ENCODE results near the gene TNF.
A peak's percentile ranks its signal among the peaks of the same experiment; 100 is the strongest.
"Not testable (repeated sequence)": the region's sequence is repeated elsewhere in the genome, so short reads cannot be mapped to it uniquely, and the experiment has no call there.

TNF gene

DNA sequence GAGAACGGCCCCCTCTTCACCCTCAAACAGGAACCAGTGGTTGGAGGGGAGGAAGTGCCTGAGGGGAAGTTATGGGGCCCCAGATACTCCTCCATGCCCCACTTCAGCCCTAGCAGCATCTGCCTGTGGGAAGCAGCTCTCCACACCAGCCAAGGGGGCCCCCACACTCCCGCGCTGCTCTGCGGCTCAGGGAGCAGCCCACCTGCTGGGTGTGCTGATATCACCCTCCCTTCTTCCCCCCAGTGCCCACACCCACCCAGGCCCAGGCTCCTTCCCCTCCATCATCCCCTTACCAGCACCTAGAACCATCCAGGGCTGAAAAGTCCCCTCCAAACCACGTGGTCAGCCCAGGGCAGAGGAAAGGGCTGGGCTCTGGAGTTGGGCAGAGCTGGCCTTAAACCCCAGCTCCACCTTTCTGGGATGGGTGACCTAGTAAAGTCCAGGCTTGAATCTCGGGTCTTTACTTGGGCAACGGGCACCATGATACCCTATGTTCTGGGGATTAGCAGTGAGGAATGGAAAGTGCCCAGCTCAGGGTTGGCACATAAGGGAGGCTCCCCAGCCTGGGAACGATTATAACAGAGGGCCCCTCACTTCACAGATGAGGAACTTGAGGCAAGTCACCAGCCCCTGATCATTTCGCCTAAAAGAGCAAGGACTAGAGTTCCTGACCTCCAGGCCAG is 11.4 kb downstream of the TNF start:
- FAIRE-seq: no peak
- no peak for DNase-seq (ENCODE audit: insufficient read length, low spot score)

DNA sequence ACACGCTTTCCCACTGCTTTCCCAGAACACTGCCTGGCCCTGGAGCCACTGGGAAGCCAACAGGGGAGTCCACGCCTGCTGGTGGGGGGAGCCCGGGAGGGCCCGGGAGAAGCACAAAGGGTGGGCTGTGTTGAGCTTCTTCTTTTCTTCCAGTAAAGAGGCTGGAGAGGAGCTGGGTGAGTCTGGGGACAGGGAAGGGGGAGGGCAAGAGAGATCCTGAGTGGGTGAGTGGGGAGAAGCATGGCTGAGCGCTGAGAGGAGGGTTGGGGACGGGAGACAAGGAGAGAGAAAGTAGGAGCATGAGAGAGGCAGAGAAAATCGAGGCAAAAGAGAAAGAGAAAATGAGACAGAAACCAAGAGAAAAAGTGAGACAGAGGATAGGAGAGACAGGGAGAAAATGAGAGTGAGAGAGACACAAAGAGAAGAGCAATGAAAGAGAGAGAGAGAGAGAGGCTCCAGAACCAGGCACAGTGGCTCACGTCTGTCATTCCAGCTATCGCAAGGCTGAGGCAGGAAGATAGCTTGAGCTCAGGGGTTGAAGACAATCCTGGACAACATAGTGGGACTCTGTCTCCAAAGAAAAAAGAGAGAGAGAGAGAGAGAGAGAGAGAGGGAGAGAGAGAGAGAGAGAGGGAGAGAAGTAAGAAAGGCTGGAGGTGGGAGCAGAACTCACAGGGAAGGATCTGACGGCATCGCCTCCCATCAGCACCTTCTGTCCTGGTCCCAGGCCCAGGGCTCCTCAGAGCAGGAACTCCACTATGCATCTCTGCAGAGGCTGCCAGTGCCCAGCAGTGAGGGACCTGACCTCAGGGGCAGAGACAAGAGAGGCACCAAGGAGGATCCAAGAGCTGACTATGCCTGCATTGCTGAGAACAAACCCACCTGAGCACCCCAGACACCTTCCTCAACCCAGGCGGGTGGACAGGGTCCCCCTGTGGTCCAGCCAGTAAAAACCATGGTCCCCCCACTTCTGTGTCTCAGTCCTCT is 12.7 kb downstream of the TNF start:
- no peak for DNase-seq (ENCODE audit: insufficient read length, low spot score)
- FAIRE-seq: peak; percentile 92

DNA sequence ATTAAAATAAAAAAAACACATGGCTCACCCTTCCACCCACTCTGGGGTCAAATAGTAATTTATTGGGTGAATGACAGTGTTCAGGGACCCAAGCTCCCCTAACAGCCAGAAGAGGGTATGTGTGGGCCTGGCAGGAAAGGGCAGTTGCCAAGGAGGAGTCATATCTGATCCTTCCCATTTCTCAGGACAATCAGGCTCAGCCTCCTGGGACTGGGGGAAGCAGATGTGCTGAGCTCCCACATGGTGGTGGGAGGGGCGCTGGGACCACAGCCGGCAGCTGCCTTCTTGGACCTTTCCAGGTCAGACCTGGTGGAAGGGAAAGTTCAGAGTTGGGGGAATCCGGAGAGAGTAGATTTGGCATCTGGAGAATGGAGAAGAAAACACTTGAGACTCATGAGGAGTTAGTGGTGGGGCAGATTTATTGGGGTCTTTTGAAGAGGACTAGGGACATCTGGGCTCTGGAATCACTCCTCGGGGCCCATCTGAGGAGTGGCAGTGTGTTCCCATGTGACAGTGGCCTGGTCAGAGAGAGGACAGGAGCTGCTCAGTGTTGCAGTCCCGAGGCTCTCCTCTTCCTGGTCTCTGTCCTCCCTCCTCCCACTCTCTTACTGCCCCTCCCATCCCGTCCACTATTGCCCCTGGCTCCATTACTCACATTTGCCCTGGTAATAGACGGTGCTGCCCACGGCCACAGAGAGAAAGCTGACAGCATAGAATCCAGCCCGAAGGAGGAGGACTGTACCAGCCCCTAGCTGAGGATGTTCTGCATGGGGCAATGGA is 13.7 kb downstream of the TNF start:
- DNase-seq (ENCODE audit: insufficient read length, low spot score) (no peak), FAIRE-seq (no peak)

DNA sequence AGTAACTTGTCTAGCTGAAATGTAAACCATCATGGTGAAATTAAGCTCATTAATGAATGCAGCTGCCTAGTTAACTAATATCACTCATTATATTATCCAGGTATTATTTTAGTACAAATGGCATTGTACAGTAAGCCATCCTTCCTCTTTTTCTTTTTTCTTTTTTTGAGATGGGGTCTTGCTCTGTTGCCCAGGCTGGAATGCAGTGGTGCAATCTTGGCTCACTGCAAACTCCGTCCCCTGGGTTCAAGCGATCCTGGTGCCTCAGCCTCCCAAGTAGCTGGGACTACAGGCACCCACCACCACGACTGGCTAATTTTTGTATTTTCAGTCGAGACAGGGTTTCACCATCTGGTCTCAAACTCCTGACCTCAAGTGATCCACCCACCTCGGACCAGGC is 15.3 kb downstream of the TNF start:
- DNase-seq (ENCODE audit: insufficient read length, low spot score): not testable (repeated sequence)

DNA sequence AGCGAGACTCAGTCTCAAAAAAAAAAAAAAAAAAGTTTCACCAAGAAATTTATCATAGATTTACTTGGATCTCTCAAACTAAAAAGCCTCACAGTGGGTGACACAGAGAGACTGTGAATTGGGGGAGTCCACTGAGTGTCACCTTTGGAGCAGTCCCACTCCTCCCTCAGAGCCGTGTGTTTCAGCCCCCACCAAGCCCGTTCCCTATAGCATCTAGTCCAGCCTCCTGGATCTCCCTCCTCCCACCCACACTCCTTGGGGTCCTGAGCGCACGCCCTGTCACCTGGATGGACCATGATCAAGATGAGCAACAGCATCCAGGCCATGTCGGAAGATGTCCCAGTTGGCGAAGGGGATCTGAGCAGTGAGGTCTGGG is 17.0 kb downstream of the TNF start:
- FAIRE-seq: no peak
- no peak for DNase-seq (ENCODE audit: insufficient read length, low spot score)

More for the DNA sequence above, 15.3 kb downstream of the TNF start:
- FAIRE-seq: not testable (repeated sequence)

DNA sequence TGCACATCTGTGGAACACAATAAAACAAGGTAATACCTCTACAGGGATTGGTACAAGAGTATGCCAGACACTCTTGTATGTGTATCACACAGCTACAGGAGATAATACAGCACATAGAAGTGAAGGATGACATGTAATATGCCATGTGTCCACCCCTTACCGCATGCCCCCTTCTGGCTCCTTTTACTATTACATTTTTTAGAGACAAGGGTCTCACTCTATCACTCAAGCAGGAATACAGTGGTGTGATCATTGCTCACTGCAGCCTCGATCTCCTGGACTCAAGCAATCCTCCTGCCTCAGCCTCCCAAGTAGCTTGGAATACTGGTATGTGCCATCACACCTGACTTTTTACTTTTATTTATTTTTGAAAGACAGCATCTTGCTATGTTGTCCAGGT is 21.6 kb downstream of the TNF start:
- no peak for DNase-seq (ENCODE audit: insufficient read length, low spot score)

DNA sequence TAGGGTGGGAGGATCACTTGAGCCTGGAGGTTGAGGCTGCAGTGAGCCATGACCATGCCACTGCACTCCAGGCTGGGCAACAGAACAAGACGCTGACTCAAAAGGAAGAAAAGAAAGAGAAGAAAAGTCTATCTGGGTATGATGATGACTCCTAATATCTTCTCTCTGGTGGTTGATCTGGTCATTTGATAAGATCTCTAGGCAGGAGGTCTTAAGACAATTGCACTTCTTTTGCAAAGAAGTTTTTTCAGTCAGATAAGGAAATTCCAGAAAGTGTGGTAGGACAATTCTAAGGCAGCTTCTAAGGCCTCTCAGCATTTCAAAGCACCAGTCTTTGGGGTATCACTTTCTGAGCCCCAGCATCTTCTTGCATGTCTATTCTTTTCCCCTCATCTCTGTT is 32.0 kb downstream of the TNF start:
- DNase-seq (ENCODE audit: insufficient read length, low spot score) (no peak), FAIRE-seq (no peak)

More for the DNA sequence above, 21.6 kb downstream of the TNF start:
- peak; percentile 77 for FAIRE-seq

DNA sequence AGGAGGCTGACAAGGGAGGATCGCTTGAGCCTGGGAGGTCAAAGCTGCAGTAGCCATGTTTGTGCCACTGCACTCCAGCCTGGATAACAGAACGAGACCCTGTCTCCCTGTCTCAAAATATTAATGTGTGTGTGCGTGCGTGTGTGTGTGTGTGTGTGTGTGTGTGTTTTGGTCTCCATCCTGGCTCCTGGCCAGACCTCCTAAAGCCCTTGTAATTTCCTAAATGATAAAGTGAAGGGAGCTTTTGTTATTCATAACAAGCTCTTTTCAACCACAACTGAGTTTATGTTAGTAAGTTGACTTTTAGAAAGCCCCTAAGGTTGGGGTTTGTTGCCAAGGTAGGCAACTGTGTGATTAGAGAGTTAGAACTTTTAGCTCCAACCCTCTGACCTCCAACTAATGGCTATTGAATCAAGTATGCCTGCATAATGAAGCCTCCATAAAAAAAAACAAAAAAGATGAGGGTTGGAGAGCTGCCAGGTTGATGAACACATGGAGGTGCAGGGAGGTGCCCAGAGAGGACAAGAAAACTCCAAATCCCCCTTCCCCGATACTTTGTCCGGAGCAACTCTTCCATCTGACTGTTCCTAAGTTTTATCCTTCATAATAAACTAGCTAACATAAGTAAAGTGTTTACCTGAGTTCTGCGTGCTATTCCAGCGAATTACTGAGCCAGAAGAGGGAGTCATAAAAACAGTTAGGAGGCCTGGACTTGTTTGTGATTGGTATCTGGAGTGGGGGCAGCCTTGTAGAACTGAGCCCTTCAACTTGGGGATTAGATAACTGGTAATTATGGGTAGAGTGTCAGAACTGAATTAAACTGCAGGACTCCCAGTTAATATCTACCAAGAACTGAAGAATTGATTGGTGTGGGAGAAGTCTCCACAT is 34.4 kb downstream of the TNF start:
- no peak for DNase-seq (ENCODE audit: insufficient read length, low spot score)
- no peak for FAIRE-seq

DNA sequence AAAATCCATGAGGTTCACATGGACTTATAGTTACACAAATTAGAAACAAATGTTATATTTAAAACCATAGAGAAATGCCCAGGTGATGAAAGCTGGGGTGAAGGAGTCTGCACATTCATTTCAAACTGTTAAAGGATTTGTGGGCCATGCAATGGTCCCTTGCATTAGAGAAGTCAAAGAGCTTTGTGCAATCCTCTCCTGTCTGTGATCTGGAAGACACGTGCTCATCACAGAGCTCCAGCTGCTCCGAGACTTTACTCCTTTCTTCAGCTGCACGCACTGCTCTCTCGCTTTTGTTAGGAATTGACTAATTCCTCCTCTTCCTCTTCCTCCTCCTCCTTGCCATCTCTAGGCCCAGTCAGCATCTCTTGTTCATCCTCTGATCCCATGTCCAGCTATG is 35.6 kb downstream of the TNF start:
- no peak for FAIRE-seq

DNA sequence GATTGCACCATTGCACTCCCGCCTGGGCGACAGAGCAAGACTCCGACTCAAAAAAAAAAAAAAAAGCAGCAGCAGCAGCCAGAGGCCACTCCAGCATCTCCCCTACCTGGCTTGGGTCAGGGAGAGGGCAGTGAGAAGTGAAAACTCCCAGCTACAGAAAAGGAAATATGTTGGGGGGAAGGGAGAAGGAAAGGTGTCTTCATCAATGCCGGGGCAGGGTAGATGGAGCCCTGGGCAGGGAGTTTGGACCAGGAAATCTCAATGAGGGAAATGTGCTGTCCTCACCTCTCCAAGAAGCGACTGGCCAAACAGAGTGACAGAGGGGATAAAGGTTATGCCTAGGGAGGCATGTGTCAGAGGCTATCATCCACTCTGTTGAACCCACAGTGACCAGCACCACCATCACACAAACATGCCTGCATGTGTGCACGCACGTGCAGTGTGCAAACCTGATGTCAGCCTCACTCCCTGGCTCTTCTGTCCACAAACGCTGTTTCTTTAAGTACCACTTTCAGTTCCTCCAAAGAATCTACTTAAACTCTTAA is 38.8 kb downstream of the TNF start:
- DNase-seq (ENCODE audit: insufficient read length, low spot score): no peak
- peak; percentile 85 for FAIRE-seq

More for the DNA sequence above, 35.6 kb downstream of the TNF start:
- DNase-seq (ENCODE audit: insufficient read length, low spot score): no peak

DNA sequence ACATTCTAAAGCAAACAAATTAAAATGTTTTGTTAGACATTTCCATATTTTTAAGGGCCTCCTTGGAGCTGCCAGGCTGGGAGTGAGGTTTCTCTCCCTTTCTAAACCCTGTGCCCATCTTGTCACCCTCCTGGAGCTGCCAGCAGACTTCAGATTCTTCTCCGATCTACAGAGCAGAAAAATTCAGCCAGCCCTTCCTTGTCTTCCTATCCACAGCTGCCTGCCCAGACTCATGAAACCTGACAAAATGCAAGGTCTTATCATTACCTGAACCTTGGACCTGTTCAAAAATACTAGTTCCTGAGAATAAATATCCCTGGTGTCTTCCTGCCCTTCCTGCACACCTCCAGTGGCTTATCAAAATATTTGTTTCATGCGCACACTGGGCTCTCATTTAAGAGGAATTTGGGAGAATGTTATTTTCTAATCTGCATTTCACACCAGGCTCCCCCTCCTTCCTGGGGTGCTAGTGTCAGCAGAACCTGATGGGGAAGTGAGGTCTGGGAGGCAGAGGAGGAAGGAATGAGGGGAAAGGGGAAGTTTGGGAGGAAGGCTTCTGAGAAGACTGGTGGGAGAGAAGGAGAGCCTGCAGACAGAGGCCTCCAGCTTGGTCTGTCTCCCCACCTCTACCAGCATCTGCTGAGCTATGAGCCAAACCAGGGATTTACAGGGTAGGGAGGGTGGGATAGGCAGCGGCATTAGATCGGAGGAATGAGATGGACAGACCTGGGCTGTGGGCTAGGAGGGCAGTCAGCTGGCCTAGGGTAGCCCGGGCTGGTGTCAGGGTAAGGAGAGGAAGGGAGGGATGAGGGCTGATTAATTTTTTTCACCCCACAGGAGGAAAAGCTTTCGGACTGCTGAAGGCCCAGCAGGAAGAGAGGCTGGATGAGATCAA is 39.6 kb downstream of the TNF start, which contains the start of gene AIF1:
Gene AIF1 (plus strand): TSS at position 551 of the 895 bp plus-strand sequence. CDS start 96 bp downstream, at position 647.
- FAIRE-seq: no peak

DNA sequence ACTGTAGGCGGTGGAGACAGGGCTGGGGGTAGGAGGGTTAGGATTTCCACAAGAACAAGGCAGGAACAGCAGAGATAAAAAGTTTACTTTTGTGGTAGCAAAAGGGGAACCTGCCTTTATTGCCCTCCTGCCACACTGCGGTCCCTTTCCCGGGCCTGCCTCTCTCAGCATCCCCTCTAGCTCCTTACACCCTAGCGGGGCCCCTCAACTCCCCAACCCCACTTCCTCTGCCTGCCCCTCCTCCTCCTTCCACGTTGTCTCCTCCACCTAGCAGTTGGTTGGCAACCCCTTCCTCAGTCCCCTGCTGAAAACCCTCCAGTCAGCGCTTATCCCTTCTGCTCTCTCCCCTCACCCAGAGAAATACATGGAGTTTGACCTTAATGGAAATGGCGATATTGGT is 40.4 kb downstream of the TNF start:
- no peak for DNase-seq (ENCODE audit: insufficient read length, low spot score)
- no peak for FAIRE-seq

More for the DNA sequence above, 39.6 kb downstream of the TNF start, which contains the start of gene AIF1:
- DNase-seq (ENCODE audit: insufficient read length, low spot score): no peak

DNA sequence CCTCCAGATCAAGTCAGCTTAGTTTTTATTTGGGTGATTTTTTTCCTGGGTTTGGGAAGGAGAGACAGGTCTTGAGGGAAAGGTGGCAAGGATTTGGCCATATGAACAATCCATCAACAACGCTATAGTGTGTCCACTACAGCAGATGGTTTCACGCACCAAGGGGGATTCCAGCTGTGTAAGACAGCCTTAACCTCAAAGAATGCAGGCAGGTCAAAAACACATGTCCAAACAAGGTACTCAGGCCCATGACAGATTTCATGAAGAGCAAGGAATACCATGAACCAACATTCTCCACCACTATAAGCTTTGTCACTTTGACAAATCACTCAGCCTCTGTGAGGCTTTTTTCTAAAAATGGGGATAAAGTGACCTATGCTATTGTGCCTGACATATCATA is 41.6 kb downstream of the TNF start:
- FAIRE-seq (no peak), DNase-seq (ENCODE audit: insufficient read length, low spot score) (no peak)

DNA sequence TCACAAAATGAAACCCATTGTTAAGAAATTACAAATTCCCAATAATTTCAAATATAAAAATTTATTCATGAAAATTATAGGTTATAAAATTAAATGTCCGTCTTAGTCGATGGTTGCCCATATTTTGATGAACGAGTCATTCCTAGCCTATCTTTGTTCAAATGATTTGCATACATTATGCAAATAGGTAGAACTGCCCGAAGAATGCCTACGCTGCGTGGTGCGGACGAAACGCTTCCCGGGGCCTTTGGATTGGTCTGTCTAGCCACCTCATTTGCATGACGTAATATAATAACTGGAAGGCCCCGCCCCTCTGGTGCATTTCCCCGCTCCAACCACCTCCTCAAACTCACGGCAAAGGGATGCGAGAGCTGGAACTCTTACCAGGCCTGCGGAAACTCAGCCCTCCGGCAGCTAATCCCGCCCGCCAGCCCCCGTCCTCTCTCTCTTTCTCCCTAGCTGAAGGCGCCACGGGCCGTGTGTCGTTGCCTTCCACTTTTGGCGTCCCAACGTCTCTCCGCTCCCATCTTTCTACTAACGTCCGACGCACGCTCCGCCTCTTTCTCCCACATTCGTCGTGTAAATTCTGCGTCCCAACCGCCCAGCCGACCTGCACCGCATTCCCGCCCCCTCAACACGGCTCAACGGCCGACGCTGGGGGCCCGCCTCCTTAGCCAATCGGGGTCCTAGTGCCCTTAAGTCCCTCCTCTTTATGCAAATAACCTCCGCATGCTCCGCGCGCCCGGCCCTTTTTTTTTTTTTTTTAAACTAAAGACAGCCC is 44.6 kb downstream of the TNF start:
- peak; percentile 85 for DNase-seq (ENCODE audit: insufficient read length, low spot score)
- peak; percentile 97 for FAIRE-seq

DNA sequence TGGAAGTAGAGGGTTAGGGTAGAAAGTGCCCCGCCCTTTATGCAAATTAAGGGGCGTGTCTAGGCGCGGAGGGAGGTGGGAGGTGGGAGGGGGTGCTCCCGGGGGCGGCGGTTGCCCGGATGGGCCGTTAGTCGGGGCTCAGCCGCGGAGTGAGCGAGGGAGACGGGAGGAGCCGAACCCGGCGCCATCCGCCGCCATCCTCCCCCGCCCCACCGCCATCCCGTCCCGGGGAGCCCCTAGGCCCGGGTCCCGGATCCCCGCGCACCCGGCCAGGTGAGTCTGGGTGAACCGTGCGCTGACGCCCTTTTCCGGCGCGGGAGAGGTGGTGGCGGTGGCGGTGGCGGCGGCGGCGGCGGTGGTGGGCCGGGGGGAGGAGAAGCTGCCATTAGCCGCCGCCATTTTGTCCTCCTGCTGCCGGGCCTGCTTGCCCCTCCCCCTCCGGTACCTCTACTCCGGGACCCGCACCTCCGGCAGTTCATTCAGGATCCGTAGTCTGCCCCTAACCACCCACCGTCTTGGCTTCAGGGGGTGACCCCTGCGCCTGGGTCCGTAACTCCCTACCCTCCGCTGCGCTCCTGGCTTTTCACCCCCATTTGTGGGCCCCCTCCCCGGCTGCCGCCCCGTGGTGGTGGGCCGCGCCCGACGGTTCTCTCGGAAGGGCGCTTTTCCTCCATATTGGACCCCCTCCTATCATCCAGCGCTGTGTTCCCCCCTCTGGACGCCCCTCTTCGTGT is 45.4 kb downstream of the TNF start, which contains the start of gene PRRC2A:
Gene PRRC2A (plus strand): TSS at position 130 of the 734 bp plus-strand sequence. CDS start 2,075 bp downstream, outside the sequence.
- no peak for FAIRE-seq
- DNase-seq (ENCODE audit: insufficient read length, low spot score): peak; percentile 50

DNA sequence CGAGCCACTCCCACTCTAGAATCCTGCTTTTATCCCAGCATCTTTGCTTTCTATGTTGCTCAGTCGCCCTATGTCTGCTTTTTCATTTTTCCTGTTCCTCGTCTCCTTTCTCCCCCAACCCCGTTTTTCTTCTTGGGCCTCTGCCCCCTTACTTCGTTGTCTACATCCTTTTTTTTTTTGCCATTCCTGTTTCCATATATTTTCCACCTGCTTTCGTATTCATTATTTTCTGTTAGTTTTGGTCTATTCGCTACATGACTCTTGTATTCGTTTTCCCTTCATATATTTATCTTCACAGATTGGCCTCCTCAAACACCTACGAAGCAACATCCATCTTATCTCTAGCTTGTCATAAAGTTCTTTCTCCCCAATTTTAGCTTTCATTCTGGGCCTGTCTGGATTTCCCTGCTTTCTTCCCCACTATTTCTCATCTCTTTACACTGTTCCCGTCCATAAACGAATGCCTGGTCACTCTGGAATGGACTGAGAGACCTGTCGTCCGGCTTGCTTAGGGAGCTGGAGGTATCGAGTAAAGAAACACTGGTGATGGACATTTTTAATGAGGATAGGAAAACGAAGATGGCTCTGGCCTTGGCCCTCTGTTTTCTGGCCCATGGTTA is 46.1 kb downstream of the TNF start:
- FAIRE-seq (peak; percentile 11), DNase-seq (ENCODE audit: insufficient read length, low spot score) (no peak)

DNA sequence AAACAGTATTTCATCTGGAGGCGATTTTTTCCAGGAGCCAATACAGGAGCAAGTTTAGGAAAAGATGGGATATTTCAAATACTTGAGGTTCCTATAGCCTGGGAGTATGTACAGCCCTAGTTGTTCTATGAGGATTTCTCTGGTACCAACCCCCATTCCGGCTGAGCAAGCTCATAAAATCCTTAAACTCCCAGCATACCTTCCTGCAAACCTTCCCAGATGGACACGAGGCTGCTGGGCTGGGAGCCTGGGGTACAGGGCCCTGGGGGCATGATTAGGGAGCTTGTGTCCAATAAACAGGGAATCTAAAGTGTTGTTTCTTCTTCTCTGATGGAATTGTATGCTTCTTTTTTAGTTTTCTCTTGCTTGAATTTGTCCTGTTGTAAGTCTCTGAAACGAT is 46.6 kb downstream of the TNF start:
- DNase-seq (ENCODE audit: insufficient read length, low spot score): no peak
- no peak for FAIRE-seq
